GM12878 (cell line): ENCODE measurements around the gene DNAH8.

Source experiments
- EZH2 ChIP-seq: IDR thresholded peaks from 2 replicates; pipeline ENCODE4 v1.6.1; 2012; ENCODE audit warnings: low read depth, mild to moderate bottlenecking, control low read depth, inconsistent platforms, low read length, borderline replicate concordance; ENCODE audit not compliant: control insufficient read depth
- POLR2A ChIP-seq: IDR thresholded peaks from 2 replicates; pipeline ENCODE4 v1.6.1; 2011; ENCODE audit warnings: low read depth, mild to moderate bottlenecking, low read length

DNA sequence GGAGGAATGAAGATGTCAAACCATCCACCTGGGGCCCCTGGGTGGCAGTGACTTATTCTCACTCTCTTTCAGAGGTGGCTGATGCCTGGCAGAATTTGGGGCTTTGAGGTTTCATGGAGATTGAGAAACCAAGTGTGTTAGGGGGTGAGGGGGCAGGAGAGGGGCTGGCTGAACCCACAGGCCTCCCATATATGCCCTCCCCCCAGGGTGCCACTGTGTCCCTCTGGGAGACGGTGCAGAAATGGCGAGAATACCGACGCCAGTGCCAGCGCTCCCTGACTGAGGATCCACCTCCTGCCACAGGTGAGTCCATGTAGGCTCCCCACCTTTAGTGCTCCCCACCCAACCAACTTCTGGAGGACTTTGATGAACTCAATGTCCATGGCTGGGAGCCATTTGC is 341.1 kb downstream of the DNAH8 start:
- TF ChIP-seq POLR2A = no peak
- TF ChIP-seq EZH2 = no peak
